Measurements from ENCODE around the gene PHACTR1. TPM values are rescaled to one million over a fixed set of nuclear protein-coding genes. Genes with fewer than 3 reads are reported as not detected.

Gene PHACTR1
- total and polyA plus RNA-seq, 4 experiments from 2014 or later = 0.03 to 0.44 (median 0.42) TPM

DNA sequence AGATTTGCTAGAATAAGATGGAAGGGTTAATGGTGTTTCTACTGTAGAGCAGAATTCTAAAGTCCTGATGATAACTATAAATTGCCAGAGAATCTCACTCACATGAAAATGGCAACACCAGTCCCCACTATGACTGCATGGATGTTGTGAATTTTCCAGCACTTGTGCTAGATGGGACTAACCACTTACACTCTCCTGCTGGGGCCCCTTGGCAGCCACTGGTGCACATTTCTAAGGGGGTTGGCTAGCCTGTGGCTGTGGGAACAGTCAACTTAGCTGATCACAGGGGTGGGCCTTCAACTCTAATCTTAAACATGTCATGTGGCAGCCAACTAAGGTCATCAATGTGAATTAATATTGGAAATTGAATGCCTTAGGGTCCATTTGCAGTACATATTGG, 271.2 kb downstream of the PHACTR1 start:
- POLR2A ChIA-PET (ENCODE audit: partially characterized antibody) = no interaction called here
- Mint-ChIP-seq H3K36me3 (no peaks in the 10 kb centered on the region), H3K27ac (no peak overlapping the region), H3K9me3 (peaks cover 0 to 5% (median 2%) of the 10 kb centered on the region in 8 donors), H3K27me3 (peaks cover 14 to 15% of the 10 kb centered on the region in 2 donors), H3K4me3 (no peak overlapping the region), H3K4me1 (no peaks in the 10 kb centered on the region)
- H3K27ac ChIP-seq (ENCODE audit: low read depth, low read length) = no peak overlapping the region
- no peaks in the 10 kb centered on the region for H3K9me3 ChIP-seq (ENCODE audit: control insufficient read depth in 1 of 2, low read length in 2 of 2)
- CTCF ChIA-PET (ENCODE audit: partially characterized antibody) = no interaction called here
- no peaks in the 10 kb centered on the region for H3K36me3 ChIP-seq (ENCODE audit: insufficient read depth, low read length)
- intact Hi-C loops (cut with micrococcal nuclease) = no loop called here
- no peaks in the 10 kb centered on the region for H3K4me1 ChIP-seq (ENCODE audit: insufficient read depth, low read length)
- H3K27me3 ChIP-seq (ENCODE audit: insufficient read depth, low read length) = no peaks in the 10 kb centered on the region
- no peak for DNase-seq
- H3K4me3 ChIP-seq (ENCODE audit: low read length in 2 of 2) = no peak overlapping the region

DNA sequence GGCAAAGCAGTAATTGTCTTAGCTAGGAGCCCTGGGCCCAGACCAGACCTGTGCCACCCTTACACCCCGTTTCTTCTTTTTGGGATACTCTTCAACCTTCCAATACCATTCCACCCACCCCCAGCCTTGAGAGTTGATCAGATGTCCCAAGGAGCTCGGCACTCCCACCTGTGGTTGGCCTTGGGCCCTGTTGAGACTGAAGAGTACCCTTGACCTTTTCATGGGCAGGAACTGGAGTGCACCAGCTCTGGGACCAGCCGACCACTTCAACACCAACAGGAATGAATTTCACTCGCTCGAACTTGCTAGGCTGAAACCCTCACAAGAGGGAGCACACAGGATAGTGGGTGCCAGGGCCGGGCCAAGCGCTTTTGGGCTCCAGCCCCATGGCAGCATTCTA, 273.6 kb downstream of the PHACTR1 start:
- Histone ChIP-seq H3K27me3 (ENCODE audit: insufficient read depth, low read length) (peaks cover 4% of the 10 kb centered on the region), H3K4me3 (ENCODE audit: low read length in 2 of 2) (no peak overlapping the region), H3K27ac (ENCODE audit: low read depth, low read length) (no peak overlapping the region), H3K36me3 (ENCODE audit: insufficient read depth, low read length) (no peaks in the 10 kb centered on the region), H3K9me3 (ENCODE audit: control insufficient read depth in 1 of 2, low read length in 2 of 2) (no peaks in the 10 kb centered on the region), H3K4me1 (ENCODE audit: insufficient read depth, low read length) (no peaks in the 10 kb centered on the region)
- Mint-ChIP-seq H3K27me3 (peaks cover 16 to 17% of the 10 kb centered on the region in 2 donors), H3K4me3 (no peak overlapping the region), H3K9me3 (peaks cover 0 to 16% (median 9%) of the 10 kb centered on the region in 8 donors), H3K4me1 (no peaks in the 10 kb centered on the region), H3K27ac (no peak overlapping the region), H3K36me3 (no peaks in the 10 kb centered on the region)
- ChIA-PET POLR2A (ENCODE audit: partially characterized antibody) (no interaction called here), CTCF (ENCODE audit: partially characterized antibody) (no interaction called here)
- no peak for DNase-seq
- intact Hi-C loops (cut with micrococcal nuclease) = no loop called here

DNA sequence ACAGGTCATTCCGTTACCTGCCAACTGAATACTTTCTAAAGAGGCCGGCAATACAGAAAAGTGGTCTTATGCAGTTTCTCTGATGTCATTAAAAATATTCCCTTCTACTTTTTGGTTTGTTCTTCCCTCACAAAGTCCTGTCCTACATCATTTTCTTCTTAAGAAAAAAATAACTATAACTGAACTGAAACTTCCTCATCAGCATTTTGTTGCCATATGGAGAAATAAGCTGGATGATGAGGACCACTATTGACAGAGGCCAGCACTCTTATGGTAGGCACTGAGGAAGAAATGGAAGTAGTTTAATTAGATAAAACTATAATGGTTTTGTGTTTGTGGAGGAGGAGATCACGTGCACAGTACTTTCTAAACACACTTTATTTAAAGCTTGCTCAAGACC, 274.9 kb downstream of the PHACTR1 start:
- H3K4me3 ChIP-seq (ENCODE audit: low read length in 2 of 2) = no peak overlapping the region
- Mint-ChIP-seq H3K27ac (no peak overlapping the region), H3K4me3 (no peak overlapping the region), H3K36me3 (no peaks in the 10 kb centered on the region), H3K4me1 (no peaks in the 10 kb centered on the region), H3K9me3 (peaks cover 0 to 17% (median 8%) of the 10 kb centered on the region in 8 donors), H3K27me3 (peaks cover 14 to 16% of the 10 kb centered on the region in 2 donors)
- ChIA-PET POLR2A (ENCODE audit: partially characterized antibody) (no interaction called here), CTCF (ENCODE audit: partially characterized antibody) (interaction anchor here (1.6 kb wide), 1 partner anchor 9 kb away, joined by 3 read pairs; no protein-coding TSS in a partner anchor)
- no peaks in the 10 kb centered on the region for H3K9me3 ChIP-seq (ENCODE audit: control insufficient read depth in 1 of 2, low read length in 2 of 2)
- H3K4me1 ChIP-seq (ENCODE audit: insufficient read depth, low read length) = no peaks in the 10 kb centered on the region
- intact Hi-C loops (cut with micrococcal nuclease) = no loop called here
- no peak for DNase-seq
- no peak overlapping the region for H3K27ac ChIP-seq (ENCODE audit: low read depth, low read length)
- H3K36me3 ChIP-seq (ENCODE audit: insufficient read depth, low read length) = no peaks in the 10 kb centered on the region
- peaks cover 4% of the 10 kb centered on the region for H3K27me3 ChIP-seq (ENCODE audit: insufficient read depth, low read length)

DNA sequence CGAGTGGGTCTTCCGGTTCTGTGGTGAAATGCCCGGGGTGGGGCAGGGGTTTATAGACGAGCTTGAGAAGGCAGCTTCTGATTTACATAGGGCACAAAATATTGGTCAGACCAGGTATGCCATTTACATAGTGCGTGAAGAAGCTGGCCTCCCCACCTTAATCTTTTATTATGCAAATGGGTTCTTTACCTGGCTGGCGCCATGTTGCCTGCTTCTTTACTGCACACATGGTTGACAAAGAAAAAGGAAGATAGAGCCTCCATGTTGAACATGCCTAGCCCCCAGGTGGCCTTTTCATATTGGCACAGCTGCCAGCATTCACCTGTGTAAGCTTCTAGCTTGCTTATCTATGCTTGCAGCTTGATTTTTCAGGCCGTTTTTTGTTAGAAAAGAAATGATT, 276.2 kb downstream of the PHACTR1 start:
- peaks cover 9 to 11% of the 10 kb centered on the region in 2 donors for H3K27me3 Mint-ChIP-seq

GRCh38 chr6:12993283-12993898, 276.8 kb downstream of the PHACTR1 start:
- Histone ChIP-seq H3K27ac (ENCODE audit: low read depth, low read length) (no peak overlapping the region), H3K27me3 (ENCODE audit: insufficient read depth, low read length) (peaks cover 4% of the 10 kb centered on the region), H3K36me3 (ENCODE audit: insufficient read depth, low read length) (no peaks in the 10 kb centered on the region), H3K4me3 (ENCODE audit: low read length in 2 of 2) (no peak overlapping the region), H3K9me3 (ENCODE audit: control insufficient read depth in 1 of 2, low read length in 2 of 2) (no peaks in the 10 kb centered on the region), H3K4me1 (ENCODE audit: insufficient read depth, low read length) (no peaks in the 10 kb centered on the region)
- ChIA-PET POLR2A (ENCODE audit: partially characterized antibody) (no interaction called here), CTCF (ENCODE audit: partially characterized antibody) (no interaction called here)
- Mint-ChIP-seq H3K9me3 (peaks cover 0 to 17% (median 8%) of the 10 kb centered on the region in 8 donors), H3K36me3 (no peaks in the 10 kb centered on the region), H3K27ac (no peak overlapping the region), H3K27me3 (peaks cover 9% of the 10 kb centered on the region in 2 donors), H3K4me3 (no peak overlapping the region), H3K4me1 (no peaks in the 10 kb centered on the region)
- no peak for DNase-seq
- intact Hi-C loops (cut with micrococcal nuclease) = no loop called here

More for the DNA sequence above, 276.2 kb downstream of the PHACTR1 start:
- Histone ChIP-seq H3K36me3 (ENCODE audit: insufficient read depth, low read length) (no peaks in the 10 kb centered on the region), H3K4me1 (ENCODE audit: insufficient read depth, low read length) (no peaks in the 10 kb centered on the region), H3K27me3 (ENCODE audit: insufficient read depth, low read length) (peaks cover 4% of the 10 kb centered on the region), H3K9me3 (ENCODE audit: control insufficient read depth in 1 of 2, low read length in 2 of 2) (no peaks in the 10 kb centered on the region), H3K27ac (ENCODE audit: low read depth, low read length) (no peak overlapping the region), H3K4me3 (ENCODE audit: low read length in 2 of 2) (no peak overlapping the region)
- Mint-ChIP-seq H3K4me3 (no peak overlapping the region), H3K27ac (no peak overlapping the region), H3K9me3 (peaks cover 0 to 17% (median 8%) of the 10 kb centered on the region in 8 donors), H3K36me3 (no peaks in the 10 kb centered on the region), H3K4me1 (no peaks in the 10 kb centered on the region)
- intact Hi-C loops (cut with micrococcal nuclease) = no loop called here
- ChIA-PET POLR2A (ENCODE audit: partially characterized antibody) (no interaction called here), CTCF (ENCODE audit: partially characterized antibody) (no interaction called here)
- no peak for DNase-seq

GRCh38 chr6:12995419-12995818, 278.9 kb downstream of the PHACTR1 start:
- intact Hi-C loops (cut with micrococcal nuclease) = no loop called here
- no peaks in the 10 kb centered on the region for H3K36me3 Mint-ChIP-seq
- H3K4me3 ChIP-seq (ENCODE audit: low read length in 2 of 2) = no peak overlapping the region
- H3K27ac Mint-ChIP-seq = no peak overlapping the region
- no peaks in the 10 kb centered on the region for H3K4me1 Mint-ChIP-seq
- no peak overlapping the region for H3K4me3 Mint-ChIP-seq
- H3K36me3 ChIP-seq (ENCODE audit: insufficient read depth, low read length) = no peaks in the 10 kb centered on the region
- POLR2A ChIA-PET (ENCODE audit: partially characterized antibody) = no interaction called here
- DNase-seq = no peak
- H3K9me3 ChIP-seq (ENCODE audit: control insufficient read depth in 1 of 2, low read length in 2 of 2) = no peaks in the 10 kb centered on the region
- H3K4me1 ChIP-seq (ENCODE audit: insufficient read depth, low read length) = no peaks in the 10 kb centered on the region
- H3K27ac ChIP-seq (ENCODE audit: low read depth, low read length) = no peak overlapping the region
- H3K27me3 Mint-ChIP-seq = peaks cover 2 to 5% of the 10 kb centered on the region in 2 donors
- H3K27me3 ChIP-seq (ENCODE audit: insufficient read depth, low read length) = peaks cover 4% of the 10 kb centered on the region
- H3K9me3 Mint-ChIP-seq = peaks cover 0 to 17% (median 8%) of the 10 kb centered on the region in 8 donors
- CTCF ChIA-PET (ENCODE audit: partially characterized antibody) = no interaction called here

- Histone ChIP-seq H3K4me3 (ENCODE audit: low read length in 2 of 2) (no peak overlapping the region), H3K27me3 (ENCODE audit: insufficient read depth, low read length) (no peaks in the 10 kb centered on the region), H3K27ac (ENCODE audit: low read depth, low read length) (no peak overlapping the region), H3K9me3 (ENCODE audit: control insufficient read depth in 1 of 2, low read length in 2 of 2) (no peaks in the 10 kb centered on the region), H3K4me1 (ENCODE audit: insufficient read depth, low read length) (no peaks in the 10 kb centered on the region), H3K36me3 (ENCODE audit: insufficient read depth, low read length) (no peaks in the 10 kb centered on the region)
- intact Hi-C loops (cut with micrococcal nuclease) = no loop called here
- no peak overlapping the region for H3K27ac Mint-ChIP-seq
- H3K9me3 Mint-ChIP-seq = no peaks in the 10 kb centered on the region
- H3K27me3 Mint-ChIP-seq = peaks cover 0 to 3% of the 10 kb centered on the region in 2 donors
- H3K36me3 Mint-ChIP-seq = no peaks in the 10 kb centered on the region
- POLR2A ChIA-PET (ENCODE audit: partially characterized antibody) = no interaction called here
- CTCF ChIA-PET (ENCODE audit: partially characterized antibody) = interaction anchor here (0.9 kb wide), 1 partner anchor 9 kb away, joined by 3 read pairs; no protein-coding TSS in a partner anchor
- DNase-seq = no peak
- H3K4me1 Mint-ChIP-seq = no peaks in the 10 kb centered on the region
- no peak overlapping the region for H3K4me3 Mint-ChIP-seq
These were observed 284.0 kb downstream of the PHACTR1 start for GRCh38 chr6:13000537-13000936.

All from CD4-positive, alpha-beta memory T cell (primary cell).